HT1080 (cell line): ENCODE results near the gene IGSF23. TPM values are rescaled to one million over a fixed set of nuclear protein-coding genes. Genes with fewer than 3 reads are reported as not detected.

Source experiments
- small RNA-seq: library from RNA; depleted of rRNA; stranded (forward); fragments of <200 nt; gene quantifications from one replicate; pipeline ENCODE3, GENCODE V24; 2014
- total RNA-seq: library from RNA; depleted of rRNA; stranded (reverse); fragments of >200 nt; shearing (Covaris generic); gene quantifications from 2 replicates; pipeline ENCODE4 v1.2.3, GENCODE V29; 2014; rRNA removed

IGSF23 gene
- total RNA-seq, 1 experiment from 2014 or later = not detected

Small RNA genes within 50 kb of the gene (small RNA-seq; reads per million reads assigned to genes)
- not detected for gene AC243964.1

Other genes with a start within 250 kb of the IGSF23 start
- 1.0 and 2.4 TPM in 2 replicates for gene ZNF285, start 212.0 kb upstream of the IGSF23 start, total RNA-seq
- gene ZNF229, start 165.1 kb upstream of the IGSF23 start, total RNA-seq = 5.8 and 7.3 TPM in 2 replicates
- gene ZNF180, start 113.0 kb upstream of the IGSF23 start, total RNA-seq = 18.0 and 18.4 TPM in 2 replicates
- not detected in 2 replicates for gene CEACAM20, start 83.9 kb upstream of the IGSF23 start, total RNA-seq
- gene PVR, start 30.3 kb downstream of the IGSF23 start, total RNA-seq = 97.9 and 110 TPM in 2 replicates
- gene CEACAM19, start 57.9 kb downstream of the IGSF23 start, total RNA-seq = 0.03 TPM in 1 of 2 replicates, not detected in the other
- gene CEACAM16, start 85.6 kb downstream of the IGSF23 start, total RNA-seq = not detected in 2 replicates
- 4.0 and 5.2 TPM in 2 replicates for gene BCL3, start 135.1 kb downstream of the IGSF23 start, total RNA-seq
- 0.33 TPM in 1 of 2 replicates, not detected in the other for gene CBLC, start 164.3 kb downstream of the IGSF23 start, total RNA-seq
- gene BCAM, start 195.5 kb downstream of the IGSF23 start, total RNA-seq = 2.0 and 3.9 TPM in 2 replicates
- gene NECTIN2, start 232.7 kb downstream of the IGSF23 start, total RNA-seq = 131 and 151 TPM in 2 replicates